NCI-H82 treated with DMSO at 0.1 percent for 48 hours (cell line): ENCODE measurements around the gene TRIO.

Experiments used
- DNase-seq: peaks from one replicate; lab custom pipeline; 2025; ENCODE audit not compliant: unreplicated experiment; lab: John Stamatoyannopoulos, UW

The TRIO gene

DNA sequence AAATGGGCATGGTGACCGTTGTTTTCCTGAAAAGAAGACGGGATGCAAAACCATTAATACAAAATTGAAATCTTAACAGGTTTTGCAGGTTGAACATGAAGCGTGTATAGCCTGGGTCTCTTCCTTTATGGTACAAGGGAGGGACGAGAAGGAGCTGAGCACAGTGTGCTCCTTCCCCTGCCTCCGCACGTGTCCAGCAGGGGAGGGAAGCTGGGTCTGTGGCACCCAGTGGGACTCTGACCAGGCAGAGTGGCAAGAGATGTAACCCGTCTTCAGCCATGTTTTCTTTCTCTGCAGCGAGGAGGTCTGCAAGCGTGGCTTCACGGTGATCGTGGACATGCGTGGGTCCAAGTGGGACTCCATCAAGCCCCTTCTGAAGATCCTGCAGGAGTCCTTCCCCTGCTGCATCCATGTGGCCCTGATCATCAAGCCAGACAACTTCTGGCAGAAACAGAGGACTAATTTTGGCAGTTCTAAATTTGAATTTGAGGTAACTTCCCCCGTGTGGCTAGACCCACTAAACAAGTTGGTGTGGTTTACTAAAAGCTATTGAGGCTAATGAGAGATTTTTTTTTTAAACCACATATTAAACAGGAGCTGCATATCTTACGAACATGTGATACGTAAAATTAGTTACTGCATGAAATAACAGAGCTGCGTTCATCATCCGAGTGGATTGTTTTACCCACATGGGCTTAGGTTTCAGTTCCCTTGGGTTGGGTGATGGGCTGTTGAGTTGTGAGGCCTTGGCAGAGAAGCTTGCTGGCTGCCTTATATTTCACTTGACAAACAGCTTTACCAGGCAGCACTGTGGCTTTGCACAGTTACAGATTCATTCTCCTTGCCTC, 143.7 kb downstream of the TRIO start:
- DNase-seq = no peak

GRCh38 chr5:14292766-14293658, 149.9 kb downstream of the TRIO start:
- DNase-seq = no peak

- DNase-seq = no peak
Observed at GRCh38 chr5:14295610-14296009, 152.5 kb downstream of the TRIO start.

- DNase-seq = no peak
Observed at GRCh38 chr5:14296533-14297331, 153.6 kb downstream of the TRIO start.

- DNase-seq = no peak
Observed at GRCh38 chr5:14297697-14298096, 154.6 kb downstream of the TRIO start.

DNA sequence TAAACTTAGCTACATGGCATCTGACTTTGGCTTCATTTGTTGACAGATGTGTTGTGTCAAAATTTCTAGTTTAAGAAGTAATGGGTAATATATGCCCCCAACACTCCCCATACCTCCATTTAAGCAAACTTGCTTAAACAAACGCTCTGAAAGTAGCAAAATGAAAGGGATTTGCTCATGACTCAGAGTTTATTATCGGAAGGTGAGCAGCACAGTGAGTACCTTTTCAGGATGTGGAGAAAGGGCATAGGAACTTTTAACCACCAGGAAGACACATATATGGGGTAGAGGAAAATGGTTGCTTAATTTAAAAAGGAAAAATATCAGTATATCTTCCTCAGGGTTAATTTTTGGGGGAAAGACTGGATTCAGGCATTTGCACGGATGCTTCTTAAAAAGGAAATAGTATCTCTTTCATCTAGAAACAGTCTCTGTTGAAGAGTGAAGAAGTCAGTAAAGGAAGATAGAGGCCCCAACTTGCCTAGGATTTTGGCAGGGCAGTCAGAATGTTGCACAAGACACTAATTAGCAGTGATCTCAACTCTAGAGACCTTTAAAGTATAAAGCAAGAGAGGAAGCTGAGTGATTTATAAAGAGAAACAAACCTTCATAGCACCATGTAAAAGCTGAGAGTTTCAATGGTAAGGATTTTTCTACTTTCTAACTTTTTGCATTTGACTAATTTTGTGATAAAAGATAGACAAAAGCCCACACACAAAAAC, 155.1 kb downstream of the TRIO start:
- DNase-seq = no peak

DNA sequence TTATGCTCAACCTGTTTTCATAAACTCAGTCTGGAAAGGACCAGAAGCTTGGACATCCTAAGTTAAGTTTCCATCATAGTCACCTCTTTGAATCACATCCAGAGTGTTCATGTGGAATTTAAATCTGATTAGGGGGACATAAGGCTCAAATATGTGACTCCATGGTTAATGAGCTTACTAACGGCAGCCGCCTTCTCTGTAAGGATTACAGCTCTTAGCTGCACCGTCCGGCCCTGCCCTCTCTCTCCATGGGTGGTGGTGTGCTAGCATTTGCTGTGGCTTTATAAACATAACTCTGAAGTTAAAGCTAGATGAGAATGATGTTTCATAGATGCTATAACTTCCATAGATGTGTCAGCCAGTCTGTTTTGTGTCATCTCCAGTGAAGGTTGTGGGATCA, 156.5 kb downstream of the TRIO start:
- peak; percentile 93 for DNase-seq

DNA sequence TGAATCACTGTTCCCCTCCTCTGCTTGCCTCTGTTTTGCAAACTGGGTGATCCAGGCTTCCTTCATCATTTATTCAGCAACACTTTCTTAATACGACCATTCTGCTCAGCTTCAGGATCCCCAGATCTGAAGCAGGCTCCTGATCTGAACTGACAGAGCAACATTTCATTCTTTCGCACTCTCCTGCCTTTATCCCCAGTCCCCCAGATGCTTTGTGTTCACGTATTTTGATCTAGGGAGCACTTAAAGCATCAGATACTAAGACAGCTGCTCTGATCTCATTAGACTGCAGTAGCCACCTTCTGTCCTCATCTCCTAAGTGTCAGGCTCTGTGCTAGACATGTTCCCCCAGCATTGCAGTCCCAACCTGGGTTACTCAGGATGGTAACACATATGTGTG, 158.0 kb downstream of the TRIO start:
- peak; percentile 91 for DNase-seq

GRCh38 chr5:14302330-14302729, 159.2 kb downstream of the TRIO start:
- no peak for DNase-seq

DNA sequence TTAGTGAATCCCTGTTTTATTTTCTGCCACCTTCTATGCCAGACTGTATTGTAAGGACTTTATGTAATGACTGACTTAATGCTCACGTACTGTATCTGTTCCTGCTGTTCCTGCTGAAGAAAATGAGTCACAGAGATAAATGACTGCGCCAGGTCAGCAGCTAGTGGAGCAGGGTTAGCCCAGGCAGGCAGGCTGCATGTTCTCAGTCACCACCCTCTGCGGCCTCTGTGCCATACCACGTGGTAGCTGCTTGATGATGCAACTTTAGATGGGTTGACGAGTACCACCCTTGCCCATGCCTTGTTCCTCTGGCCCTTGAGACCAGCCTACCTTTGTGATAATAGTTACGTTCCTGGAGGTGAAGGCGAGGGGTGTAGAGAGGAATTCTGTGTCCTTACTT, 161.9 kb downstream of the TRIO start:
- no peak for DNase-seq

GRCh38 chr5:14306329-14306815, 163.2 kb downstream of the TRIO start:
- DNase-seq = no peak

GRCh38 chr5:14308384-14309154, 165.4 kb downstream of the TRIO start:
- no peak for DNase-seq

DNA sequence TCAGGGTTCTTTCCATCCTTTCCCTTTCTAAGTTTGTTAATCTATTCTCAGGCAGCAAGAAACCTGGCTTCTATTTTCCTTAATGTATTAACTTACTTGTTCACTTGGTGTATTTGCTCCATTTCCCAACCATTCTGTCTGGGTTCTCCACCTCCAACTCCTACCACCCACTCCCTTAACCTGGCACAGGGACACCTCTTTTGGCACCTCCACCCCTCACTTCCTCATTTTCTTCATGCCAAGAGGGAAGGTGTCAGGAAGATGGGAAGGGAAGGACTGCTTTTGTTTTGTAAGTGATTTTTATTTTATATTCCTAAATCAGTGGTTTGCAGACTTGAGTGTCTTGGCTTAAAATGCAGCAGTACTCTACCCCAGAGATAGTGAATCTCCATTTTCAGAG, 166.1 kb downstream of the TRIO start:
- DNase-seq = no peak

GRCh38 chr5:14309878-14310531, 166.9 kb downstream of the TRIO start:
- DNase-seq = no peak

GRCh38 chr5:14310901-14311300, 167.8 kb downstream of the TRIO start:
- no peak for DNase-seq

GRCh38 chr5:14313986-14314690, 171.0 kb downstream of the TRIO start:
- no peak for DNase-seq

DNA sequence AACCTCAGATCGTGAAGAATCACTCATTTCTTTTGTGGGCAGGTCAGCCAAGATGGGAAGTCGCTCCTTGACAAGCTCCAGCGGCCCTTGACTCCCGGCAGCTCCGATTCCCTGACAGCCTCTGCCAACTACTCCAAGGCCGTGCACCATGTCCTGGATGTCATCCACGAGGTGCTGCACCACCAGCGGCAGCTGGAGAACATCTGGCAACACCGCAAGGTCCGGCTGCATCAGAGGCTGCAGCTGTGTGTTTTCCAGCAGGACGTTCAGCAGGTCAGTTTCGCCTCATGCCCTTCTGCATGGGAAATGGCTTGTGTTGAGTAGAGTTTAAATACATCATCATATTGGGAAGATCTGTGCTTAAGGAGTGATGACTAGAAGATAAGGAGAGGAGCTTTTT, 173.3 kb downstream of the TRIO start:
- DNase-seq = no peak

DNA sequence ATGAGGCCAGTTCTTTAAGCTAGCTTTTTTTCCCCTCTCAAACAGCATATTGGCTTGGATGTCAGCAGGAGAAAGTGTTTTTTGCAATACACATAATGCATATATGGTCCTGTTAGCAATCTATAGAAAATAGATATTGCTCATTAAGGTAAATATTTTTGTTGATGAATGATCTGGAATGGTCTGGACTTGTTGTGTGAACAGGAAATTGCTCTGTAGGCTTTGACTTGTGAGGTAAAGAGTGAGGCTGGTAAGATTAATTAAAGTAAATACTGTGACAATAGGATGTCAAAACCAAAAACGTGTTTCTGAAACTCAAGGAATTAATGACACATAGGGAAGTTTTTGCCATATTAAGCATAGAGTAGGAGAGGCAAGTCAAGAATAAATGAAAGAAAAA, 176.0 kb downstream of the TRIO start:
- no peak for DNase-seq

DNA sequence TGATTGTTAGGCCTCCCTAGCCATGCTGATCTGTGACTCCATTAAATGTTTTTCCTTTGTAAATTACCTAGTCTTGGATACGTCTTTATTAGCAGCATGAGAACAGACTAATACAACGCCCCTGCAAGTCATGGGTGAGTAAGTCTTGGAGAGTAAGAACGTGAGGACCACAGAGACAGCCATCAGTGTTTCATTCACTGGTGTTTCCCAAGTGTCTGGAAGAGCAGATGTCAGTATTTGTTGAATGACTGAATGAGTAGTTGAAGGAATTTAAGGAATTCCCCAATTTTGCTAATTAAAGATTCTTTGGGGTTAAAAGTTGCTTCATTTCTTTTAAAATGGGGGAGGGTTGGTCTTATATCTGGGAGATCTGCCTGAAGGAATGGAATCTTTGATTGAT, 178.8 kb downstream of the TRIO start:
- DNase-seq = no peak
